PC-9 (cell line): ENCODE results near the gene PSMA5.

Experiments used
- EZH2 ChIP-seq: fragments of 200-600 bp; sonication (generic); IDR thresholded peaks from 2 replicates; pipeline ENCODE4 v1.8.0; 2017; ENCODE audit warnings: antibody characterized with exemption, low read depth
- TF ChIP-seq, protein P1 (sequence below): fragments of 200-600 bp; sonication (generic); conservative IDR thresholded peaks from 2 replicates; pipeline ENCODE4 v1.6.1; 2017; ENCODE audit warnings: mixed run types, antibody characterized with exemption, mild to moderate bottlenecking, moderate library complexity

DNA sequence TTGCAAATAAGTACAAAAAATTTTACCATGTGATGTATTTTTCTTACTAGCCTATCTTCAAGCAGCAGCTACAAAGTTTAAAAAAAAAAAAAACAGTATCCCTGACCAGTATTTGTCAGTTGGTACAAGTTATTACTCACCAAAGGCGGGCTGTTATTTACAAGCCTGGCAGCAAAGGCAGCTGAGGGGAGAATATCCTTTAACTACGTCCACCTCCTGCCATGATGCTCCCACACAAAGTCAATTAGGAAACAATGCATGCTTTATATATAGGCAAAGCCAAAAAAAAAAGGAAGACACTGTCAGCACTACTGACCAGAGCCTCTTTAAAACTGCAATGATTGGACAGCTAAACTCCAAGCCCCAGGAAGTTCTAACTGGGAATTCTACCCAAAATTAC is 13.7 kb downstream of the PSMA5 start:
- TF ChIP-seq, protein P1, sequence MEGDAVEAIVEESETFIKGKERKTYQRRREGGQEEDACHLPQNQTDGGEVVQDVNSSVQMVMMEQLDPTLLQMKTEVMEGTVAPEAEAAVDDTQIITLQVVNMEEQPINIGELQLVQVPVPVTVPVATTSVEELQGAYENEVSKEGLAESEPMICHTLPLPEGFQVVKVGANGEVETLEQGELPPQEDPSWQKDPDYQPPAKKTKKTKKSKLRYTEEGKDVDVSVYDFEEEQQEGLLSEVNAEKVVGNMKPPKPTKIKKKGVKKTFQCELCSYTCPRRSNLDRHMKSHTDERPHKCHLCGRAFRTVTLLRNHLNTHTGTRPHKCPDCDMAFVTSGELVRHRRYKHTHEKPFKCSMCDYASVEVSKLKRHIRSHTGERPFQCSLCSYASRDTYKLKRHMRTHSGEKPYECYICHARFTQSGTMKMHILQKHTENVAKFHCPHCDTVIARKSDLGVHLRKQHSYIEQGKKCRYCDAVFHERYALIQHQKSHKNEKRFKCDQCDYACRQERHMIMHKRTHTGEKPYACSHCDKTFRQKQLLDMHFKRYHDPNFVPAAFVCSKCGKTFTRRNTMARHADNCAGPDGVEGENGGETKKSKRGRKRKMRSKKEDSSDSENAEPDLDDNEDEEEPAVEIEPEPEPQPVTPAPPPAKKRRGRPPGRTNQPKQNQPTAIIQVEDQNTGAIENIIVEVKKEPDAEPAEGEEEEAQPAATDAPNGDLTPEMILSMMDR: no peak
- no peak for TF ChIP-seq EZH2
